Left forelimb (tissue), 1 donor: Measurements from ENCODE around the gene KCNJ16.
"Not testable (repeated sequence)": the region's sequence is repeated elsewhere in the genome, so short reads cannot be mapped to it uniquely, and the experiment has no call there.

Experiments used
- DNase-seq: peaks from one replicate; pipeline ENCODE4 v3.0.0-alpha.2; 2018; ENCODE audit warnings: low spot score

Gene KCNJ16

GRCh38 chr17:70074956-70075355 lies at the start of gene KCNJ16:
TSS of gene KCNJ16 (plus strand) at chr17:70075225. CDS start at chr17:70132088, 56,863 bp downstream.
- DNase-seq, result no peak

GRCh38 chr17:70028397-70028796 lies 46.6 kb upstream of the KCNJ16 start:
- DNase-seq, result no peak

- no peak for DNase-seq
Observed at GRCh38 chr17:70028978-70029767, 45.9 kb upstream of the KCNJ16 start.

- no peak for DNase-seq
Observed at GRCh38 chr17:70030371-70030770, 44.7 kb upstream of the KCNJ16 start.

- no peak for DNase-seq
Observed at GRCh38 chr17:70031341-70031740, 43.7 kb upstream of the KCNJ16 start.

- DNase-seq, result no peak
Observed at GRCh38 chr17:70033165-70033564, 41.9 kb upstream of the KCNJ16 start.

GRCh38 chr17:70034158-70034557 lies 40.9 kb upstream of the KCNJ16 start:
- no peak for DNase-seq

- no peak for DNase-seq
Observed at GRCh38 chr17:70037498-70037897, 37.5 kb upstream of the KCNJ16 start.

GRCh38 chr17:70040336-70040735 lies 34.7 kb upstream of the KCNJ16 start:
- DNase-seq, result no peak

- no peak for DNase-seq
Observed at GRCh38 chr17:70041061-70041460, 34.0 kb upstream of the KCNJ16 start.

GRCh38 chr17:70041540-70041939 lies 33.5 kb upstream of the KCNJ16 start:
- DNase-seq, result no peak

GRCh38 chr17:70045780-70046179 lies 29.2 kb upstream of the KCNJ16 start:
- not testable (repeated sequence) for DNase-seq

- DNase-seq, result no peak
Observed at GRCh38 chr17:70047619-70048419, 27.2 kb upstream of the KCNJ16 start.

- DNase-seq, result no peak
Observed at GRCh38 chr17:70049801-70050591, 25.0 kb upstream of the KCNJ16 start.

- DNase-seq, result no peak
Observed at GRCh38 chr17:70050931-70051330, 24.1 kb upstream of the KCNJ16 start.

GRCh38 chr17:70053241-70054234 lies 21.5 kb upstream of the KCNJ16 start:
- no peak for DNase-seq

- DNase-seq, result no peak
Observed at GRCh38 chr17:70055000-70055399, 20.0 kb upstream of the KCNJ16 start.

GRCh38 chr17:70059071-70059470 lies 16.0 kb upstream of the KCNJ16 start:
- DNase-seq, result no peak

GRCh38 chr17:70059649-70060048 lies 15.4 kb upstream of the KCNJ16 start:
- DNase-seq, result no peak

GRCh38 chr17:70060415-70060814 lies 14.6 kb upstream of the KCNJ16 start:
- no peak for DNase-seq

GRCh38 chr17:70067134-70067533 lies 7.9 kb upstream of the KCNJ16 start:
- no peak for DNase-seq
